K562 (cell line): ENCODE results near the gene GAL3ST3. TPM values are rescaled to one million over a fixed set of nuclear protein-coding genes. Genes with fewer than 3 reads are reported as not detected.

ENCODE experiments used
- DLX4 ChIP-seq: fragments of 250-450 bp; sonication (Bioruptor Pico); IDR thresholded peaks from 2 replicates; pipeline ENCODE4 v1.6.1; 2021; ENCODE audit warnings: mild to moderate bottlenecking
- MGA ChIP-seq: fragments of 450-650 bp; IDR thresholded peaks from 2 replicates; pipeline ENCODE4 v1.6.1; 2016; ENCODE audit warnings: mild to moderate bottlenecking, moderate library complexity
- PBX2 ChIP-seq, 2 experiments: IDR thresholded peaks in 1 of 2; conservative IDR thresholded peaks in 1 of 2; 2 replicates each; pipeline ENCODE4 v1.6.1; 2016; ENCODE audit warnings: low read depth in 2 of 2, mild to moderate bottlenecking in 1 of 2, missing compliant biosample characterization in 1 of 2, missing genetic modification characterization in 1 of 2, moderate library complexity in 1 of 2
- RCOR1 ChIP-seq, 2 experiments: IDR thresholded peaks; 2 replicates each; pipeline ENCODE4 v1.6.1; 2012; ENCODE audit warnings: low read depth in 2 of 2, low read length in 2 of 2, borderline replicate concordance in 1 of 2, improper control_type of control experiment in 1 of 2
- RFX1 ChIP-seq: fragments of 450-650 bp; IDR thresholded peaks from 2 replicates; pipeline ENCODE4 v1.6.1; 2016; ENCODE audit warnings: mild to moderate bottlenecking, moderate library complexity
- SRF ChIP-seq, 2 experiments: fragments of 250-450, 450-650 bp in 1 of 2; sonication (Bioruptor Pico) in 1 of 2; sonication (generic) in 1 of 2; formaldehyde crosslinking; IDR thresholded peaks; 2 replicates each; pipeline versions ENCODE4 v1.5.0 to v1.5.1; 2020 to 2022; ENCODE audit warnings: mild to moderate bottlenecking in 1 of 2, missing genetic modification reagents in 1 of 2
- TRIM24 ChIP-seq, 2 experiments: fragments of 450-650 bp; IDR thresholded peaks; 2 replicates each; pipeline ENCODE4 v1.6.1; 2016
- U2AF1 ChIP-seq: fragments of 200-400 bp; formaldehyde crosslinking; optimal IDR thresholded peaks from 2 replicates; pipeline ENCODE3; 2017; ENCODE audit warnings: mild to moderate bottlenecking, low read depth, low read length, moderate library complexity
- ZNF583 ChIP-seq: fragments of 250-450 bp; sonication (Bioruptor Pico); IDR thresholded peaks from 2 replicates; pipeline ENCODE4 v1.4.0; 2020
- ZNF668 ChIP-seq: fragments of 250-450 bp; sonication (Bioruptor Pico); IDR thresholded peaks from 2 replicates; pipeline ENCODE4 v1.8.0; 2022; ENCODE audit warnings: mild to moderate bottlenecking, inconsistent platforms
- ZNF75A ChIP-seq: fragments of 450-650 bp; formaldehyde crosslinking; IDR thresholded peaks from 2 replicates; pipeline ENCODE4 v1.4.0; 2020; ENCODE audit warnings: mild to moderate bottlenecking
- polyA plus RNA-seq, 8 experiments: library from polyadenylated mRNA; depleted of rRNA in 4 of 8; stranded (reverse) in 5 of 8; unstranded in 3 of 8; fragments of >200 nt; fragmentation: Nextera tagmentation in 2 of 8; fragmentation: Illumina TruSeq in 1 of 8; extraction: Ambion mirVana in 2 of 8; extraction: Trizol in 1 of 8; gene quantifications; 2 replicates each; pipeline versions ENCODE4 v1.2.1 to v1.2.3, GENCODE V29; 2011 to 2014; ENCODE audit warnings: inconsistent platforms in 1 of 8, missing spikeins in 1 of 8
- total RNA-seq, 7 experiments: library from RNA; depleted of rRNA in 6 of 7; stranded (reverse); fragments of >200 nt in 6 of 7; fragmentation: Illumina TruSeq in 2 of 7; extraction: Trizol in 2 of 7; gene quantifications; 2 replicates each; pipeline versions ENCODE4 v1.2.1 to v1.2.3, GENCODE V29; 2011 to 2021; ENCODE audit warnings: low replicate concordance in 1 of 7

GAL3ST3 gene
- total and polyA plus RNA-seq, 9 of the 15 experiments (the other 6 are each of a cell fraction or from before 2014, with no cell fraction given) = not detected

DNA sequence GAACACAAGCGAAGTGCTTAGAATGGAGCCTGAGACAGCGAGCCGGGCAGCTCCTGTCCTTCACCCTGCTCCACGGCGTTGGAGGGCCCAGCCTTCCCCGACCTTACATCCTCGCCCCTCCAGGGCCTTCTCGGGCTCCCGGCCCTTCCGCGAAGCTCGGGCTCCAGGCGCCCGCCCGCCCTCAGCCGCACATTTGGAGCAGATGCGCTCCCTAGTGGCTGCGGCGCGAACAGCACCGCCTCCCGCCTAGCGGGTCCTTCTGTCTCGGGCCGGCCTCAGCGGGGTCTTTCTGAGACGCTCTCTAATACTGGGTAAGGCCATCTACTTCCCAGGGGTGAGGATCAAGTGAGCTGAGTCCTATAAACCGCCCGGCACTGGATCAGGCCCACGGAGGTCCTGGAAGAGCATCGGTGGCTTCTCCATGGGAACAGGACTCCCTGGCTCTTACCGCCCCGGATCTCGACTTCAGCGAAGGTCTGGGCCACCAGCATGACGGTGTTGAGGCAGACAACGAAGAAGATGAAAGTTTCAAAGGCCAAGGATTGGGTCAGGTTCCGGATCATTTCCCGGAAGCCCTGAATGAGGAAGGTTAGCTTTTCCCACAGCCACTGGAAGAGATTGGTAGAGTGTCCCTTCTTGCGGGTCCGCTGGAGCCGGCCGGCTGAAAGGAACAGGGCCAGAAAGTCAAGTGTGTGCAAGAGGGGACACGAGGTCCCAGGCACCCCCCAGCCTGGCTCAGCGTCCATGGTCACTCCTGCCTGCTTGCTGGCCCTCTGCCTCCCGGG is 26.4 kb downstream of the GAL3ST3 start (continued):
- TF ChIP-seq ZNF668 (no peak), MGA (peak; percentile 60), U2AF1 (no peak), ZNF583 (no peak), RFX1 (no peak), TRIM24 (IDR thresholded peaks at IDR 0.05) (no peak), ZNF75A (CRISPR knock-in tag) (no peak), RCOR1 (IDR thresholded peaks at IDR 0.05; ENCODE audit: borderline replicate concordance in 1 of 2, low read depth in 2 of 2, low read length in 2 of 2) (0 out of 4 replicates have a peak, but pooled peaks of 1 of the 2 experiments have one; percentile 13), PBX2 (CRISPR knock-in tag; IDR thresholded peaks at IDR 0.05; ENCODE audit: low read depth) (no peak), PBX2 (tag; conservative IDR thresholded peaks at IDR 0.05; ENCODE audit: low read depth) (no peak), SRF (CRISPR knock-in tag; IDR thresholded peaks at IDR 0.05) (peak in 1 of 2 experiments; percentile 59; a peak in 1 of 4 replicates), DLX4 (CRISPR knock-in tag) (no peak)
